HG02571 (cell line): Measurements from ENCODE around the gene ACTR3C.
"Not testable (repeated sequence)": the region's sequence is repeated elsewhere in the genome, so short reads cannot be mapped to it uniquely, and the experiment has no call there.

Experiments
- ATAC-seq: cut with Tn5 transposase; IDR thresholded peaks from one replicate; pipeline ENCODE4 v1.9.1; 2021; ENCODE audit warnings: mild to moderate bottlenecking, moderate library complexity; ENCODE audit not compliant: unreplicated experiment

ACTR3C gene

GRCh38 chr7:150314639-150315239 lies 8.6 kb downstream of the ACTR3C start:
- ATAC-seq, result no peak

GRCh38 chr7:150313870-150314269 lies 9.5 kb downstream of the ACTR3C start:
- ATAC-seq, result no peak

GRCh38 chr7:150313367-150313809 lies 10.0 kb downstream of the ACTR3C start:
- no peak for ATAC-seq

- ATAC-seq, result not testable (repeated sequence)
Observed at GRCh38 chr7:150312649-150313366, 10.5 kb downstream of the ACTR3C start.

- no peak for ATAC-seq
Observed at GRCh38 chr7:150311711-150312110, 11.6 kb downstream of the ACTR3C start.

- ATAC-seq, result no peak
Observed at GRCh38 chr7:150311146-150311545, 12.2 kb downstream of the ACTR3C start.

GRCh38 chr7:150308575-150308974 lies 14.8 kb downstream of the ACTR3C start:
- ATAC-seq, result no peak

- ATAC-seq, result no peak
Observed at GRCh38 chr7:150307904-150308303, 15.4 kb downstream of the ACTR3C start.

GRCh38 chr7:150307129-150307528 lies 16.2 kb downstream of the ACTR3C start:
- ATAC-seq, result no peak

- not testable (repeated sequence) for ATAC-seq
Observed at GRCh38 chr7:150306377-150306776, 17.0 kb downstream of the ACTR3C start.

- not testable (repeated sequence) for ATAC-seq
Observed at GRCh38 chr7:150305903-150306284, 17.5 kb downstream of the ACTR3C start.

- not testable (repeated sequence) for ATAC-seq
Observed at GRCh38 chr7:150305259-150305902, 18.0 kb downstream of the ACTR3C start.

GRCh38 chr7:150304499-150305258 lies 18.7 kb downstream of the ACTR3C start:
- not testable (repeated sequence) for ATAC-seq

GRCh38 chr7:150302908-150303310 lies 20.4 kb downstream of the ACTR3C start:
- ATAC-seq, result not testable (repeated sequence)

- not testable (repeated sequence) for ATAC-seq
Observed at GRCh38 chr7:150297978-150298377, 25.4 kb downstream of the ACTR3C start.

GRCh38 chr7:150296802-150297201 lies 26.5 kb downstream of the ACTR3C start:
- not testable (repeated sequence) for ATAC-seq

GRCh38 chr7:150295614-150296013 lies 27.7 kb downstream of the ACTR3C start:
- ATAC-seq, result not testable (repeated sequence)

- ATAC-seq, result not testable (repeated sequence)
Observed at GRCh38 chr7:150295027-150295426, 28.3 kb downstream of the ACTR3C start.

GRCh38 chr7:150290317-150290716 lies 33.0 kb downstream of the ACTR3C start:
- ATAC-seq, result not testable (repeated sequence)

GRCh38 chr7:150288816-150289215 lies 34.5 kb downstream of the ACTR3C start:
- not testable (repeated sequence) for ATAC-seq

GRCh38 chr7:150287815-150288214 lies 35.5 kb downstream of the ACTR3C start:
- not testable (repeated sequence) for ATAC-seq
